GM23338 (cell line): ENCODE data around the gene MGLL. TPM values are rescaled to one million over a fixed set of nuclear protein-coding genes. Genes with fewer than 3 reads are reported as not detected.

Experiments
- ATAC-seq: fragments of 200-7000 bp; cut with Tn5 transposase; 3 replicates; pipeline ENCODE4 v1.9.1; 2020
- DNase-seq: peaks from one replicate; pipeline ENCODE4 v3.0.0-alpha.2; 2015; ENCODE audit warnings: low spot score
- H2AFZ ChIP-seq: fragments of 200-600 bp; sonication (generic); 2 replicates; pipeline ENCODE4 v1.8.0; 2016; ENCODE audit warnings: antibody characterized with exemption, mild to moderate bottlenecking, moderate library complexity
- H3F3A ChIP-seq: fragments of 200-600 bp; sonication (generic); replicated peaks from 2 replicates; pipeline ENCODE4 v1.8.0; 2017; ENCODE audit warnings: antibody characterized with exemption, mixed run types, low read depth
- H3K27ac ChIP-seq: fragments of 200-600 bp; sonication (generic); 2 replicates; pipeline ENCODE4 v1.6.1; 2016; ENCODE audit warnings: low read depth
- H3K27me3 ChIP-seq: fragments of 200-600 bp; sonication (generic); 2 replicates; pipeline ENCODE4 v1.8.0; 2016; ENCODE audit warnings: mild to moderate bottlenecking, mixed run types, moderate library complexity; ENCODE audit not compliant: insufficient read depth
- H3K36me3 ChIP-seq: fragments of 200-600 bp; sonication (generic); 2 replicates; pipeline ENCODE4 v1.8.0; 2016; ENCODE audit warnings: mild to moderate bottlenecking; ENCODE audit not compliant: insufficient read depth
- H3K4me1 ChIP-seq: fragments of 200-600 bp; sonication (generic); 2 replicates; pipeline ENCODE4 v1.8.0; 2016; ENCODE audit warnings: mild to moderate bottlenecking, moderate library complexity; ENCODE audit not compliant: insufficient read depth
- H3K4me2 ChIP-seq: fragments of 200-600 bp; sonication (generic); 2 replicates; pipeline ENCODE4 v1.7.1; 2017; ENCODE audit warnings: mixed run types
- H3K4me3 ChIP-seq: fragments of 200-600 bp; sonication (generic); 2 replicates; pipeline ENCODE4 v1.6.1; 2016; ENCODE audit warnings: mixed run types
- H3K79me2 ChIP-seq: fragments of 200-600 bp; sonication (generic); replicated peaks from 2 replicates; pipeline ENCODE4 v1.8.0; 2017; ENCODE audit warnings: mild to moderate bottlenecking; ENCODE audit not compliant: insufficient read depth
- H3K9me2 ChIP-seq: fragments of 200-600 bp; sonication (generic); 2 replicates; pipeline ENCODE4 v1.8.0; 2017; ENCODE audit not compliant: insufficient read depth
- H4K20me1 ChIP-seq: fragments of 200-600 bp; sonication (generic); replicated peaks from 2 replicates; pipeline ENCODE4 v1.8.0; 2017; ENCODE audit warnings: mild to moderate bottlenecking; ENCODE audit not compliant: insufficient read depth
- H3K27ac Mint-ChIP-seq: 2 replicates; pipeline ENCODE4 v1.8.0; 2020; ENCODE audit warnings: inconsistent platforms, mild to moderate bottlenecking, moderate library complexity, mixed read lengths
- H3K27me3 Mint-ChIP-seq: 3 replicates; pipeline ENCODE4 v1.8.0; 2022; ENCODE audit warnings: low read depth, mild to moderate bottlenecking, moderate library complexity, mixed read lengths, inconsistent platforms; ENCODE audit not compliant: insufficient read depth, poor library complexity
- H3K36me3 Mint-ChIP-seq: 3 replicates; pipeline ENCODE4 v1.8.0; 2021; ENCODE audit warnings: low read depth, mild to moderate bottlenecking, inconsistent platforms, moderate library complexity, mixed read lengths
- H3K4me1 Mint-ChIP-seq: 3 replicates; pipeline ENCODE4 v1.8.0; 2020; ENCODE audit warnings: mild to moderate bottlenecking, inconsistent platforms, mixed read lengths
- H3K4me3 Mint-ChIP-seq: 3 replicates; pipeline ENCODE4 v1.8.0; 2021; ENCODE audit warnings: moderate library complexity, mild to moderate bottlenecking, inconsistent platforms, mixed read lengths
- H3K9me3 Mint-ChIP-seq: 3 replicates; pipeline ENCODE4 v1.8.0; 2020; ENCODE audit warnings: moderate library complexity, mild to moderate bottlenecking, inconsistent platforms, mixed read lengths
- EZH2 ChIP-seq: fragments of 200-600 bp; sonication (generic); IDR thresholded peaks from one replicate; pipeline ENCODE4 v1.8.0; 2017; ENCODE audit warnings: antibody characterized with exemption, mild to moderate bottlenecking, low read depth; ENCODE audit not compliant: unreplicated experiment
- EZH2phosphoT487 ChIP-seq: fragments of 200-600 bp; sonication (generic); IDR thresholded peaks from one replicate; pipeline ENCODE4 v1.8.1; 2018; ENCODE audit warnings: antibody characterized with exemption; ENCODE audit not compliant: unreplicated experiment
- NANOG ChIP-seq: IDR thresholded peaks from 2 replicates; pipeline ENCODE4 v1.6.1; 2016; ENCODE audit warnings: antibody characterized with exemption, borderline replicate concordance
- ZNF114 ChIP-seq: fragments of 250-450 bp; sonication (Bioruptor Pico); IDR thresholded peaks from 2 replicates; pipeline ENCODE4 v1.5.0; 2020; ENCODE audit warnings: mild to moderate bottlenecking, moderate library complexity
- ZNF331 ChIP-seq: fragments of 250-450 bp; sonication (Bioruptor Pico); IDR thresholded peaks from 2 replicates; pipeline ENCODE4 v1.5.0; 2020; ENCODE audit warnings: low read depth, mild to moderate bottlenecking, moderate library complexity
- ZNF462 ChIP-seq: fragments of 250-450 bp; sonication (Bioruptor Pico); IDR thresholded peaks from 2 replicates; pipeline ENCODE4 v1.5.0; 2020; ENCODE audit warnings: mild to moderate bottlenecking, moderate library complexity
- polyA plus RNA-seq: library from polyadenylated mRNA; unstranded; fragments of >200 nt; fragmentation: Nextera tagmentation; extraction: Ambion mirVana; gene quantifications from 2 replicates; pipeline ENCODE4 v1.2.1, GENCODE V29; 2016
- total RNA-seq: library from RNA; depleted of rRNA; stranded (reverse); fragments of >200 nt; shearing (Covaris generic); gene quantifications from 2 replicates; pipeline ENCODE4 v1.2.3, GENCODE V29; 2014

MGLL gene
- total and polyA plus RNA-seq, 2 experiments from 2014 or later: 0.71 to 0.83 TPM

- no peak for DNase-seq
- Histone ChIP-seq H3K4me1 (peaks cover 34% of the 10 kb centered on the region), H3K4me2 (peak overlapping the region; percentile 57; the same call in 1 of the 2 replicates), H2AFZ (no peak overlapping the region), H3F3A (no peaks in the 10 kb centered on the region), H3K36me3 (no peaks in the 10 kb centered on the region), H3K27me3 (peaks cover 29% of the 10 kb centered on the region), H3K27ac (no peak overlapping the region), H3K79me2 (no peaks in the 10 kb centered on the region), H3K9me2 (no peaks in the 10 kb centered on the region), H4K20me1 (no peaks in the 10 kb centered on the region), H3K4me3 (no peak overlapping the region)
- no peak overlapping the region for H3K4me3 Mint-ChIP-seq
- ATAC-seq: no peak
- H3K27me3 Mint-ChIP-seq: peaks cover 40% of the 10 kb centered on the region
- H3K4me1 Mint-ChIP-seq: peaks cover 27% of the 10 kb centered on the region
- H3K9me3 Mint-ChIP-seq: no peaks in the 10 kb centered on the region; the same call in 2 of the 3 replicates
- no peak overlapping the region for H3K27ac Mint-ChIP-seq
- TF ChIP-seq ZNF462 (CRISPR knock-in tag): no peak
- H3K36me3 Mint-ChIP-seq: no peaks in the 10 kb centered on the region
Measured at GRCh38 chr3:127819656-127820055, 2.7 kb downstream of the MGLL start.

- Histone ChIP-seq H3K36me3 (no peaks in the 10 kb centered on the region), H4K20me1 (no peaks in the 10 kb centered on the region), H3F3A (no peaks in the 10 kb centered on the region), H3K4me3 (no peak overlapping the region), H3K27ac (no peak overlapping the region), H3K79me2 (no peaks in the 10 kb centered on the region), H3K4me1 (peaks cover 34% of the 10 kb centered on the region), H3K9me2 (no peaks in the 10 kb centered on the region), H3K27me3 (peaks cover 29% of the 10 kb centered on the region), H2AFZ (0 out of 2 replicates have a peak overlapping the region, but pooled peaks have one; percentile 23), H3K4me2 (no peak overlapping the region; the same call in 1 of the 2 replicates)
- H3K4me3 Mint-ChIP-seq: no peak overlapping the region
- H3K4me1 Mint-ChIP-seq: peaks cover 27% of the 10 kb centered on the region
- no peak for ATAC-seq
- H3K36me3 Mint-ChIP-seq: no peaks in the 10 kb centered on the region
- no peak for DNase-seq
- no peak overlapping the region for H3K27ac Mint-ChIP-seq
- H3K9me3 Mint-ChIP-seq: no peaks in the 10 kb centered on the region; the same call in 2 of the 3 replicates
- H3K27me3 Mint-ChIP-seq: peaks cover 34% of the 10 kb centered on the region
- no peak for TF ChIP-seq EZH2phosphoT487
- no peak for TF ChIP-seq NANOG
- no peak for TF ChIP-seq ZNF331 (CRISPR knock-in tag)
- TF ChIP-seq ZNF462 (CRISPR knock-in tag): no peak
- TF ChIP-seq ZNF114 (CRISPR knock-in tag): no peak
- no peak for TF ChIP-seq EZH2
Measured at GRCh38 chr3:127819086-127819485, 3.2 kb downstream of the MGLL start.
